Mammary epithelial cell (primary cell): ENCODE results near the gene THBD.

Experiments
- EZH2 ChIP-seq: IDR thresholded peaks from 2 replicates; pipeline ENCODE4 v1.6.1; 2012; ENCODE audit warnings: low read length, inconsistent platforms, borderline replicate concordance
- TF ChIP-seq, protein P1 (sequence below), 2 donors: IDR thresholded peaks in 1 of 2; conservative IDR thresholded peaks in 1 of 2; 2 replicates each; pipeline ENCODE4 v1.5.1; 2011 to 2012; ENCODE audit warnings: inconsistent platforms in 2 of 2, low read length in 2 of 2, mild to moderate bottlenecking in 2 of 2, control low read depth in 1 of 2, low read depth in 1 of 2; ENCODE audit not compliant: insufficient read depth in 1 of 2; ENCODE audit errors: extremely low read depth in 1 of 2

GRCh38 chr20:23011008-23011721, 38.3 kb downstream of the THBD start:
- TF ChIP-seq, protein P1, sequence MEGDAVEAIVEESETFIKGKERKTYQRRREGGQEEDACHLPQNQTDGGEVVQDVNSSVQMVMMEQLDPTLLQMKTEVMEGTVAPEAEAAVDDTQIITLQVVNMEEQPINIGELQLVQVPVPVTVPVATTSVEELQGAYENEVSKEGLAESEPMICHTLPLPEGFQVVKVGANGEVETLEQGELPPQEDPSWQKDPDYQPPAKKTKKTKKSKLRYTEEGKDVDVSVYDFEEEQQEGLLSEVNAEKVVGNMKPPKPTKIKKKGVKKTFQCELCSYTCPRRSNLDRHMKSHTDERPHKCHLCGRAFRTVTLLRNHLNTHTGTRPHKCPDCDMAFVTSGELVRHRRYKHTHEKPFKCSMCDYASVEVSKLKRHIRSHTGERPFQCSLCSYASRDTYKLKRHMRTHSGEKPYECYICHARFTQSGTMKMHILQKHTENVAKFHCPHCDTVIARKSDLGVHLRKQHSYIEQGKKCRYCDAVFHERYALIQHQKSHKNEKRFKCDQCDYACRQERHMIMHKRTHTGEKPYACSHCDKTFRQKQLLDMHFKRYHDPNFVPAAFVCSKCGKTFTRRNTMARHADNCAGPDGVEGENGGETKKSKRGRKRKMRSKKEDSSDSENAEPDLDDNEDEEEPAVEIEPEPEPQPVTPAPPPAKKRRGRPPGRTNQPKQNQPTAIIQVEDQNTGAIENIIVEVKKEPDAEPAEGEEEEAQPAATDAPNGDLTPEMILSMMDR (conservative IDR thresholded peaks at IDR 0.05 in 1 of 2, IDR thresholded peaks at IDR 0.05 in 1 of 2; ENCODE audit: extremely low read depth in 1 of 2, insufficient read depth in 1 of 2, low read depth in 1 of 2, low read length in 2 of 2), result no peak
- no peak for TF ChIP-seq EZH2
